DND-41 (cell line): ENCODE results near the gene FSD2.

Experiments
- ATAC-seq: fragments of 200-7000 bp; cut with Tn5 transposase; 3 replicates; pipeline ENCODE4 v1.9.1; 2021; ENCODE audit warnings: low read depth; ENCODE audit not compliant: insufficient read depth
- DNase-seq: peaks from one replicate; pipeline ENCODE4 v3.0.0-alpha.2; 2020
- H2AFZ ChIP-seq: 2 replicates; pipeline ENCODE4 v1.6.0; 2012; ENCODE audit warnings: low read depth, low read length
- H3K27ac ChIP-seq: 2 replicates; pipeline ENCODE4 v1.5.1; 2012; ENCODE audit warnings: low read length, inconsistent platforms
- H3K27me3 ChIP-seq: fragments of 200-600 bp; sonication (generic); 2 replicates; pipeline ENCODE4 v1.6.0; 2012; ENCODE audit warnings: low read length, mild to moderate bottlenecking, inconsistent platforms; ENCODE audit not compliant: insufficient read depth, poor library complexity
- H3K36me3 ChIP-seq: 2 replicates; pipeline ENCODE4 v1.5.1; 2012; ENCODE audit warnings: low read length, inconsistent platforms; ENCODE audit not compliant: insufficient read depth
- H3K4me1 ChIP-seq: 2 replicates; pipeline ENCODE4 v1.5.1; 2012; ENCODE audit warnings: mild to moderate bottlenecking, low read length; ENCODE audit not compliant: insufficient read depth
- H3K4me2 ChIP-seq: 2 replicates; pipeline ENCODE4 v1.6.0; 2012; ENCODE audit warnings: mild to moderate bottlenecking, moderate library complexity, low read length, inconsistent platforms; ENCODE audit not compliant: insufficient read depth
- H3K4me3 ChIP-seq, 2 experiments: fragments of 200-600 bp in 1 of 2; shearing (Covaris generic) in 1 of 2; 2 replicates each; pipeline ENCODE4 v1.5.1; 2012 to 2016; ENCODE audit warnings: inconsistent platforms in 2 of 2, low read length in 2 of 2, mild to moderate bottlenecking in 2 of 2, low read depth in 1 of 2, moderate library complexity in 1 of 2
- H3K79me2 ChIP-seq: 2 replicates; pipeline ENCODE4 v1.6.0; 2012; ENCODE audit warnings: low read length, inconsistent platforms; ENCODE audit not compliant: insufficient read depth
- H3K9ac ChIP-seq: 2 replicates; pipeline ENCODE4 v1.6.0; 2012; ENCODE audit warnings: low read depth, mild to moderate bottlenecking, inconsistent platforms, low read length, moderate library complexity
- H3K9me3 ChIP-seq: 2 replicates; pipeline ENCODE4 v1.5.1; 2012; ENCODE audit warnings: low read length, moderate library complexity, mild to moderate bottlenecking, inconsistent platforms; ENCODE audit not compliant: insufficient read depth, severe bottlenecking
- H4K20me1 ChIP-seq: 2 replicates; pipeline ENCODE4 v1.6.0; 2012; ENCODE audit warnings: low read length; ENCODE audit not compliant: insufficient read depth
- CTCF ChIP-seq: IDR thresholded peaks from 2 replicates; pipeline ENCODE4 v1.5.1; 2012; ENCODE audit warnings: borderline replicate concordance, low read length, moderate library complexity, mild to moderate bottlenecking; ENCODE audit not compliant: poor library complexity, severe bottlenecking; ENCODE audit errors: extremely low read depth
- EZH2 ChIP-seq: IDR thresholded peaks from 3 replicates; pipeline ENCODE4 v1.6.1; 2012; ENCODE audit warnings: borderline replicate concordance, low read depth, mild to moderate bottlenecking, moderate library complexity, low read length, inconsistent platforms; ENCODE audit not compliant: severe bottlenecking

FSD2 gene

DNA sequence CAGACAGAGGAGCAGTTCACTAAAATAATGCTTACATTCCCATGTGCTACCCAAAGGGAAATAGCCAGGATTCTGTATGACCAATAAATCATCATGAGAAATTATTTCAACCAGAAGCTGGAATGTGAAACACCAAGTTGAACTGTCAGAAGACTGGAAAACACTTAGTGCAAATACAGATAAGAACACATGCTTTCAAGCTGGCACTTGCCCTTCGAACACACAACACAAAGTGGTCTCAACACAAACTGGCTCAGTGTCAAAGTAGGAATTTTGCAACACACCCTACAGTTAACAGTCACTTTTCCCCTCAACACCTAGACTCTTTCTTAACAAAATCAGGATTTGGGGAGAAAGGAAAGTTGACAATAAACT lies 1.3 kb downstream of the FSD2 start:
- H3K4me1 ChIP-seq: peaks cover 9% of the 10 kb centered on the region
- no peak for ATAC-seq
- H3K36me3 ChIP-seq: peaks cover 1% of the 10 kb centered on the region; the same call in 1 of the 2 replicates
- no peak overlapping the region for H3K4me2 ChIP-seq
- peaks cover 1% of the 10 kb centered on the region for H3K79me2 ChIP-seq
- H3K9ac ChIP-seq: no peak overlapping the region
- peaks cover 10% of the 10 kb centered on the region for H3K27me3 ChIP-seq
- H4K20me1 ChIP-seq: no peaks in the 10 kb centered on the region
- TF ChIP-seq CTCF (no peak), EZH2 (no peak)
- H3K27ac ChIP-seq: no peak overlapping the region
- no peak for DNase-seq
- H3K9me3 ChIP-seq: no peaks in the 10 kb centered on the region
- H3K4me3 ChIP-seq: no peak overlapping the region
- H2AFZ ChIP-seq: no peak overlapping the region

GRCh38 chr15:82803793-82804574 lies 1.9 kb downstream of the FSD2 start:
- no peak overlapping the region for H3K9ac ChIP-seq
- no peaks in the 10 kb centered on the region for H4K20me1 ChIP-seq
- peaks cover 10% of the 10 kb centered on the region for H3K27me3 ChIP-seq
- H3K36me3 ChIP-seq: no peaks in the 10 kb centered on the region
- peaks cover 6% of the 10 kb centered on the region for H3K4me1 ChIP-seq
- H3K27ac ChIP-seq: no peak overlapping the region
- H3K79me2 ChIP-seq: no peaks in the 10 kb centered on the region
- no peak overlapping the region for H3K4me3 ChIP-seq
- no peaks in the 10 kb centered on the region for H3K9me3 ChIP-seq
- H3K4me2 ChIP-seq: no peak overlapping the region
- DNase-seq: no peak
- H2AFZ ChIP-seq: no peak overlapping the region
- TF ChIP-seq EZH2: no peak
- no peak for ATAC-seq

DNA sequence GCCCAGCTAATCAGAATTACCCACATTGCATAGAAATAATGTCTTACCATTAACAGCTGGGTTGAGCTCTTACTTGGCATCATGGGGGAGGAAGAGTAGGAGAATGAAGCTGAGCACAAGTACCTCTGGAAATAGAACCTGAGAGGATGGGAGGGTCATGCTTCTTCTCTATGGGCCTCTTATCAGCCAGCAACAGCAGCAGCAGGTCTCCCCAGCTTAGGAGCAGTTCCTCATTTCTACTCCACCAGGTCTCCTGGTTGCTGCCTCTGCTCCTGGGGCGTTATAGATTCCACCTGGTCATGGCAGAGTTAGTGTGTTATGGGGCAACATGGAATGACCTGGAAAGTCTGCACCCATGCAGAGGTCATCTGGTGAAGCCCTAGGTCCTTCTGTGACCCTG lies 3.4 kb downstream of the FSD2 start:
- Histone ChIP-seq H3K36me3 (no peaks in the 10 kb centered on the region), H3K4me1 (no peaks in the 10 kb centered on the region), H3K4me3 (no peak overlapping the region), H4K20me1 (no peaks in the 10 kb centered on the region), H3K9me3 (no peaks in the 10 kb centered on the region), H3K4me2 (no peak overlapping the region), H3K9ac (no peak overlapping the region), H3K79me2 (no peaks in the 10 kb centered on the region), H3K27ac (no peak overlapping the region), H3K27me3 (peaks cover 10% of the 10 kb centered on the region), H2AFZ (no peak overlapping the region)
- no peak for ATAC-seq
- DNase-seq: no peak
- TF ChIP-seq EZH2: no peak
- TF ChIP-seq CTCF: no peak

GRCh38 chr15:82799183-82799841 lies 6.6 kb downstream of the FSD2 start:
- no peaks in the 10 kb centered on the region for H4K20me1 ChIP-seq
- H3K9ac ChIP-seq: no peak overlapping the region
- no peak overlapping the region for H3K27ac ChIP-seq
- ATAC-seq (no peak), DNase-seq (no peak)
- no peak overlapping the region for H3K4me3 ChIP-seq
- H2AFZ ChIP-seq: no peak overlapping the region
- peaks cover 10% of the 10 kb centered on the region for H3K27me3 ChIP-seq
- no peaks in the 10 kb centered on the region for H3K79me2 ChIP-seq
- no peak overlapping the region for H3K4me2 ChIP-seq
- no peaks in the 10 kb centered on the region for H3K4me1 ChIP-seq
- TF ChIP-seq EZH2: no peak
- no peak for TF ChIP-seq CTCF
- H3K36me3 ChIP-seq: no peaks in the 10 kb centered on the region
- H3K9me3 ChIP-seq: no peaks in the 10 kb centered on the region
